ENCODE measurements around the gene WBP2. TPM values are rescaled to one million over a fixed set of nuclear protein-coding genes. Genes with fewer than 3 reads are reported as not detected.

WBP2 gene
- total RNA-seq, 1 donor = 26.8 TPM

DNA sequence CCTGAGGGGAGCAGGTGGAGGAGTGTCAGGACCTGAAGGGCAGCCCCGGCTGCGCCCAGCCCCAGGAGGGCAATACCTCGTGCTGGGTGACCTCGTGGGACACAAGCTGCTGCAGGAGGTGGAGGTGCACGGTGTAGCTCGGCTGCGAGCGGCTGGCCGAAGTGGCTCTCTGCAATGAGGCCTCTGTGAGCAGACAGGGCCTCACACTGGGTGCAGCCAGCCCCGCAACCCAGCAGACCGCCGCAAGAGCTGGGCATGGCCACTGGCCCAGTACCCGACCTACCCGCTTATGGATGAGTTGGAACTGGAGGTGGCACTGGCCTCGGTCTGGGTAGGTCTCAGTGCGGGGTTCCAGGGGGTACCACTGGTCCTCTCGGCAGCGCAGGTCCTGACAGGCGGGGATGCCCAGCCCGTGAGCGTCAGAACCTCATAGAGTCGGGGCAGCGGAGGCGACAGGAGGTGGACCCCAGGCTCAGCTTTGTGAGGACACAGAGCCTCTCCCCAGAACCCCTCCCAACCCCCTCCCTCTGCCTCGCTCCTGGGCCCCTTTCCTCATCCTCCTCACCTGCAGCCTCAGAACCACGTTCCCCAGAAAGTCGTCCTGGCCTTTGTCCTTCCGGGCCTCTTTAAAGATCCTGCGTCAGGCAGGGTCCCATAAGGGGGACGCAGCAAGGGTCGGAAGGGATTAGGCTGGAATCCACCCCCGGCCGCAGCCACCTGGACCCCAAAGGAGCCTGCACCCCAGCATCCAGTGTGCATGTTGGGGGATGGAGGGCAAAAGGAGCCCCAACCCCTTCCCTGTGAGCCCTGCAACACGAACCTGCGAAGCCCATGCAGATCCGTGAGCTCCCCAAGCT lies 15.0 kb downstream of the WBP2 start:
- TF ChIP-seq CTCF (IDR thresholded peaks at IDR 0.05; ENCODE audit: insufficient read depth, low read depth, low read length) = no peak
- DNase-seq (ENCODE audit: low read depth) = no peak
- H3K4me3 ChIP-seq (ENCODE audit: low read depth, low read length) = no peak overlapping the region

DNA sequence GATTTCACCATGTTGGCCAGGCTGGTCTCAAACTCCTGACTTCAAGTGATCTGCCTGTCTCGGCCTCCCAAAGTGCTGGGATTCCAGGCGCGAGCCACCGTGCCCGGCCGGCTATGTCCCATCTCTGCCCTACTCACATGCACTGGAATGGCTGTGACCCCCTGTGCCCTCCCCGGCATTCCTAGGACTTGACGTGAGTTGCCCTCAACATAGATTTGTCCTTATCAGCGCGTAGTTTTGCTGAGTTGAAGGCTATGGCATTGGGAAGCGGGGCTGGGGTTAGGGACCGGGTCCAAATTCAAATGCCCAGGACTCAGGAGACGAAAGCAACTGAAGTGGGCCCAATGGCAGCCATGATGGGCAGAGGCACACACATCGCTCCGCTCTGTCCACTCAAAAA lies 16.7 kb downstream of the WBP2 start:
- H3K4me3 ChIP-seq (ENCODE audit: low read depth, low read length) = no peak overlapping the region
- TF ChIP-seq CTCF (IDR thresholded peaks at IDR 0.05; ENCODE audit: insufficient read depth, low read depth, low read length) = no peak
- DNase-seq (ENCODE audit: low read depth) = no peak

- TF ChIP-seq CTCF (IDR thresholded peaks at IDR 0.05; ENCODE audit: insufficient read depth, low read depth, low read length) = no peak
- H3K4me3 ChIP-seq (ENCODE audit: low read depth, low read length) = no peak overlapping the region
- DNase-seq (ENCODE audit: low read depth) = no peak
Measured at GRCh38 chr17:75837899-75838298, 17.2 kb downstream of the WBP2 start.

- no peak overlapping the region for H3K4me3 ChIP-seq (ENCODE audit: low read depth, low read length)
- TF ChIP-seq CTCF (IDR thresholded peaks at IDR 0.05; ENCODE audit: insufficient read depth, low read depth, low read length) = no peak
- DNase-seq (ENCODE audit: low read depth) = no peak
Measured at GRCh38 chr17:75836605-75837004, 18.5 kb downstream of the WBP2 start.

DNA sequence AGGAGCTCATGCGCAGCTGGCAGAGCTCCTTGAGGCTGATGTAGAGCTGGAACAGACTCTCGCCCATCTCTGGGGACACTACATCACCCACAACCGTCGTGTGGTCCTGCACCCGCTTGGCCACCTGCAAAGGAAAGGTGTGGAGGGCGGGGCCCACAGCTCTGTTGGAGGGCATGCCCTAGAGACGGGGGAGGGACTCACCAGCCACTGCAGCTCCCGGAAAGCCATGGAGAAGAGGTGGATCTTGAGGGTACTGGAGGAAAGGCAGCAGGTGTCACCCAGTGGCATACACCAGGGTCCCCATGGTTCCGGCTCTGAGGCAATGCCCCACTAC lies 19.5 kb downstream of the WBP2 start:
- no peak overlapping the region for H3K4me3 ChIP-seq (ENCODE audit: low read depth, low read length)
- no peak for TF ChIP-seq CTCF (IDR thresholded peaks at IDR 0.05; ENCODE audit: insufficient read depth, low read depth, low read length)
- DNase-seq (ENCODE audit: low read depth) = no peak

- H3K4me3 ChIP-seq (ENCODE audit: low read depth, low read length) = no peak overlapping the region
Measured at GRCh38 chr17:75834928-75835653, 20.0 kb downstream of the WBP2 start.

More at GRCh38 chr17:75834928-75835653, 20.0 kb downstream of the WBP2 start:
- no peak for DNase-seq (ENCODE audit: low read depth)
- no peak for TF ChIP-seq CTCF (IDR thresholded peaks at IDR 0.05; ENCODE audit: insufficient read depth, low read depth, low read length)

All from fibroblast of villous mesenchyme (primary cell).